HG02623 (cell line): Measurements from ENCODE around the gene ACVR1C.
A peak's percentile ranks its signal among the peaks of the same experiment; 100 is the strongest.

Source experiments
- ATAC-seq: cut with Tn5 transposase; IDR thresholded peaks from one replicate; pipeline ENCODE4 v1.9.1; 2021; ENCODE audit warnings: moderate library complexity; ENCODE audit not compliant: unreplicated experiment

Gene ACVR1C

DNA sequence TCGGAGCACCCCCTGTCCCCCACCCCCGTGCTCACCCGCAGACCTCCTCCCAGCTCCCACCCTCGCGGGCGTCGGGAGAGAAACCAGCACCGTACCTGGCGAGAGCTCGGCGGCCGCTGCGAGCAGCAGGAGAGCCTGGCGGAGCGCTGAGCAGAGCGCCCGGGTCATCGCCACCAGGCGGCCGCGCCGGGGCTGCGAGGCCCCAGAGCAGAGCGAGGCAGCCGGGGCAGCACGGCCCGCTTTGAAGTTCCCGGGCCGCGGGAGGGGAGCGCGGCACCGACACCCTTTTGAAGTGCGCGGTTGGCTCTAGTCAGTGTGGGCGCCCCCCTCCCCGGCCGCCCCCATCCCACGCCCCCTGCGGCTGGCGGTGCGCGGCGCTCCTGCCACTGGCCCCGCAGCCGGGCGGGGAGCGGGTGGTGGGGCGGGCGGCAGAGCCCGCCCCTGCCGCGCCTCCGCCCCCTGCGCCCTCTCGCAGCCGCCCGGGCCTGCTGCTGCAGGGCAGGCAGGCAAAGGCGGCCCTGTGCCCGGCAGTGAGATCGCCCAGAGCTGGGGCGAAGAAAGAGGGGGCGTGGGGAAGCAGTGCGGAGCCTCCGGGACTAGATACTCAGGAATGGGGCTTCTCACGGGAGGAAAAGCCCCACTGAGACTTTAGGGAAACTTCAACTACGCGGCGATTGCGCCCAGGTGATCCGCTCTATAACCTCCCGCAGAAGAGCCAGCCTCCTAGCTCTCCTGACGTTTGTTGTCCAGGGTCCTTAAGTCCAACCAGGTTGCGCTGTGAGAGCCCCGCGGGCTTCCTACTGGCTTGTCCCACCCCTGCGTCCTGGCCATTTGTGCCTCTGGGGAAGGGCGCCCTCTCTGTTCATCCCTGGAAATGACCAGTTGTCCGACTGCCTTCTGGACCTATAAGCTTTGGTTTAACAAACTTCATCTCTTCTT, at the start of gene ACVR1C:
ACVR1C (minus strand) TSS at position 388 of the 939 bp plus-strand sequence; CDS start at position 168, 220 bp downstream.
- peak; percentile 85 for ATAC-seq

- no peak for ATAC-seq
Observed at GRCh38 chr2:157677941-157678340, 49.3 kb upstream of the ACVR1C start.

- no peak for ATAC-seq
Observed at GRCh38 chr2:157672129-157672528, 43.5 kb upstream of the ACVR1C start.

GRCh38 chr2:157662401-157662800, 33.7 kb upstream of the ACVR1C start:
- ATAC-seq, result no peak

DNA sequence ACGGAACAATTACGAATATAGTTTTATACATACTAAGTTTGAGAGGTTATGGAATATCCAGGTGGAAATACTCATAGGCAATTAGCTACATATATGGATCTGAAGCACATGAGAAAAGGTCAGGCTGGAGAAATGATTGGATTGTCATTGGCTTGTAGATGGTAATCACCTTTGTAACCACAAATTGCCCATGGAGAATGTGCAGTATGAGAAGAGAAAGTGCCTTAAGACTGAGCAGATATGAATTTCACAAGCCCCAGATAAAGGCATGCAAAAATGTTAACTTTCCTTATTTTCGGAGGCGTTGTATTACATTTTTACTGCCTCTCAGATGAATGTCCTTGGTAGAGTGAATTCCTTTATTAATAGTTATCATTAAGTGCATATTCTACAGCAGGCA, 33.1 kb upstream of the ACVR1C start:
- no peak for ATAC-seq

GRCh38 chr2:157657858-157658257, 29.2 kb upstream of the ACVR1C start:
- ATAC-seq, result no peak

DNA sequence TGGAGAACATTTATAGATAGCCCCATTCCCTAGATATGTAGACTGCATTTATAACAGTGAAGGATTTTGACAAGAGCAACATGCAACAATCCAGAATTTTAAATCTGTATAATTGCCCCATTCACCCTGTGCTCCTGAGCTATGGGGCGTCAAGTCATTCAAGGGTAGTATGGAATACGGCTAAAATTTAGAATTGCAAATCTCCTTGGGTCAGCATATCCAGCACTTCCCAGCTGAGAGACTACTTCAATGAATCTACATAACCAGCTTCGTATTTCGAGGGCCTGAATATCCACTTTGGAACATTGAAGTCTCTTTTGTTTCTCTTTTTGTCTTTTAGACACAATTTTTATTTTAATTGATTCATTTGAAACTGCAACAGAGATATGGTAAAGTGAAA, 28.4 kb upstream of the ACVR1C start:
- ATAC-seq, result no peak

DNA sequence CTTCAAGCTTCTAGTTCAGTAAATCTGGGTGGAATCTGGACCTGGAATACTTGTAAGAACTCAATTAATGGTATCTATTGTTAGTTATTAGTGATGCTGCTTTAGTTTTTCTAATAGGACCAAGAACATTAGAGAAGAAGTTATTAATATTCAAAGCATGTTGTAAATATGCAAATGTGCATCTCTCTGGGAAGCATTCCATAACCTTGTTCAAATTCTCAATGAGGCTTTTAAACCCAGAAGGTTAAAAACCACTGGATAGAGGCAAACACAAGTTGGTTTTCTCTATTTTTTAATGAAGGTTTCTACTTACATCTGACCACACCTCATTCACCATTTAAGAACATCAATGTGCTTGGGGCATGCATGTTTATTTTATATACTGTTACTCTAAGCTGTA, 16.1 kb upstream of the ACVR1C start:
- no peak for ATAC-seq

DNA sequence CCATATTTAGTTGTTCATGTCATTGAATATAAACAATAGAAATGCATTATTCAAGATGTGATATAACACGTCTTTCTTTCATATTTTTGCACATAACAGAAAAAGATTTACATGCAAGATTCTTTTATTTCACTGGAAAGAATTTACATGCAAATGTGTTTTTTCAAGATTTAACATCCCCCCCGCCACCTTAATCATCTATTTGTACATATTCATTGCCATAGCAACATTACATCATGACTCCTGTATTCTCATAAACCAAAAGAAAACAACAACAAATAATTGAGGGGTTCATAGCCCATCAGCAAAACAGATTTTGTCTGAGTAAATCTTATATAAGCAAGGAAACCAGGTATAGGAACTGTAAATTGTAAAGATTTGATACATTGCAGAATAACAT, 3.2 kb upstream of the ACVR1C start:
- ATAC-seq, result no peak

DNA sequence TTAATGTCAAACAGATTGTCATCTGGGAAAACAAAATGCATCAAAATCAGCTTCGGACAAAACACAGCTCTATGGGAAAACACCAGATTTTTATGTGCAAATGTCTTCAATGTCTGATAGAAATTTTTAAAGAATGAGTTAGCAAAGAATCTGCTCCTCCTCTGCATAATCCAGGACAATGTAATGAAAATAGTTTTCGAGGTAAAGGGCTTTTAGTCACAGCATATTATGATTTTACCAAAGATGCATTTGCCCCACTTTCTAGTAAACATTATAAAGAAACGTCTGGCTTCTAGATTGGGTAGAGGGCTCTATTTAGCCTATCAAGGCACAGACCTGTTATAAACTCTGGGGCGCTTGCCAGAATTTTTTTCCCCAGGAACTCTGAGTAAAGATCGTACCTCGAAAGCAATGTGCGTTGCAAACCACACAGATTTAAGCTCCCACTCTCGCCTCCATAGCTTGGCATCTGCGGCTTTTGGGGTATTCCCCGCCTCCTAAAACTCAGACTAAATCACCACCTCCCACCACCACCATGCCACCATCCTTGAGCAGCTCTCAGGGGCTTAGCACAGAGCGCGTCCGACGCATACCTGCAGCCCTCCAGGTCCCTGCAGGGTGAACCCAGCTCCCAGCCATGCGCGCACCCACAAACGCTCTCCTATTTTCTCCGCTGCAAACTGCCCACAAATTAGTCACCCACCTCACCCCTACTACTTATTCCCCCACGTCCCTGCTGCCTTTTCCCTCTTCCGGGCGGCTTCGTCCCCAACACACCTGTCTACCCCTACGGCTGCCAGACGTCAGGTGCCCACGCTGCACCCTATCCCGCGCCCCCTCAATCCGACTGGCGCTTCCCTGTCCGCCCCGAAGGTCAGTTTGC, 829 bp downstream of the ACVR1C start:
- peak; percentile 7 for ATAC-seq

DNA sequence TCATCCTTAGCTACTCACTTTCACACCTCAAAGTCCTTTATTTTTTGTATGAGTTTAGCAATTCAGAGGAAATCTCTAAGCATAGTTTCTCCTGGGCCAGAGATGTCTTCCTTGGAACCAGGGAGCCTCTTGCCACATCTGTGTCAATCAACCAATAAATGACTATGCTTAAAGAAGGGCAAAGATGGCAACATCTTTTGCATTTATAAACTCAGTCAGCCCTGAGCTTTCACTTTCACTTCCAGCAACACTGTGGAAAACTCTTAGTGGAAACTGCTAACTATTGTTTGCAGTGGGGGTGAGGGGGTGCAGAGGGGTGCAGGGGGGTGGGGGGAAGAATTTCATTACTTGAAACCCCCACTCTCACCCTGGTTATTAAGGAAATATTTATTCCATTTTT, 3.4 kb downstream of the ACVR1C start:
- no peak for ATAC-seq

DNA sequence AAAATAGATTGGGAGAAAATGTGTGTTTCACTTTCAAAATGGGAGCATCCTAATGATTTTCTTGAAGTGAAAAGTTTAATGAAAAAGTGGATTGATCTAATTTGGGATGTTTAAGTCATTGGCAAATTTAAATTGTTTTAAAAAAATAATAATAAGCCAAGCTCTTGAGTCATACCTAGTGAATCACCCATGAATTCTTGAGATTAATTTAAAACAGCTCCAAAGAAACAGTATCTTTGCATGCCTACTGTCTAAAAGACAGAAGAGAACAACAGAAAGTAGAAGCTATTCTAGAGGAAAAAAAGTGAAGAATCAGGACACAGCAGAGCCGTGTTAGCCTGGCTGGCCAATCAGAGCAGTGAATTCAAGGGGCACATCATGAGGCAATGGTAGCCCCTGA, 7.7 kb downstream of the ACVR1C start:
- ATAC-seq, result no peak

GRCh38 chr2:157611726-157612125, 16.9 kb downstream of the ACVR1C start:
- no peak for ATAC-seq

- no peak for ATAC-seq
Observed at GRCh38 chr2:157611110-157611509, 17.6 kb downstream of the ACVR1C start.

DNA sequence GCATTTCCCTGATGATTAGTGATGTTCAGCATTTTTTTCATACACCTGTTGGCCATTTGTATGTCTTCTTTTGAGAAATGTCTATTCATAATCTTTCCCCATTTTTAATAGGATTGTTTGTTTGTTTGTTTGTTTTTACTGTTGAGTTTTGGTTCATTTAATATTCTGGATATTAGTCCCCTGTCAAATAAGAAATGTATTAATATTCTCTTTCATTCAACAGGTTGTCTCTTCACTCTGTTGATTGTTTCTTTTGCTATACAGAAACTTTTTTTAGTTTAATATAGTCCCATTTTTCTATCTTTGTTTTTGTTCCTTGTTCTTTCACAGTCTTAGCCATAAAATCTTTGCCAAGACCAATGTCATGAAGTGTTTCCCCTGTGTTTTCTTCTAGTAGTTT, 22.1 kb downstream of the ACVR1C start:
- ATAC-seq, result no peak

- no peak for ATAC-seq
Observed at GRCh38 chr2:157603198-157603597, 25.5 kb downstream of the ACVR1C start.

DNA sequence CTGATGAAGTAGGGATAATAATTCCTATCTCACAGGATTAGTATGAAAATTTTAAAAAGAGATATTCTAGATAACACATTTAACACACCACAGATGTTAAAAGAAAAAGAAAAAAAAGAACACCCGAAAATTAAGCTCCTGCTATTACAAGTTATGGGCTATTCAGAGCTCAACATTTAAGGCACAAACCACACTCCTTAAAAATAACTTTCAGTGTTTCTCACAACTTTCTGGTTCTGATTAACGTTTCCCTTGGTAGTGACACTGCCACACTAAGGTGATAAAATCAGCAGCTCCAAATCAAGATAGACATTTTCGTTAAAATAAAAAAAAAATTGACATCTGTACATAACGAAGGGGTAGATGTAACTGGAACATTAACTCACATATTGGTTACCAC, 26.9 kb downstream of the ACVR1C start:
- ATAC-seq, result no peak

GRCh38 chr2:157596992-157597681, 31.5 kb downstream of the ACVR1C start:
- no peak for ATAC-seq

DNA sequence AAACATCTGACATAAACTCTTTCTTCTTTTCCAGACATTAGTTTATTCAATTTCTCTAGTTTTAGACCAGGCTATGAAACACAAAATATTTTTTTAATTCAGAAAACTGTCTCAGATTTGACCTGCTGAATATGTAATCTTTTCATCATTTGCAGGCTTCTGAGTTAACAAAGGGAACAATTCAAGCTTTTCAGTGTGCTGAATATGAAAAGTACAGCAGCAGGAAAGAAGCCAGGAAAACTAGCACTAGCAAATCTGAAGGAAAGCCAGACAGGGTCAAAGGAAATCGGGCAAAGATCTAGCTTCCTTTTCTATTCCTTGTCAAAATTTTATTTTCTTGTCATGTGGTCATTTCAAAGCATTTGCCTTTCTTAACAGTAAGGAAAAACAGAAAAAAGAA, 35.3 kb downstream of the ACVR1C start:
- no peak for ATAC-seq

DNA sequence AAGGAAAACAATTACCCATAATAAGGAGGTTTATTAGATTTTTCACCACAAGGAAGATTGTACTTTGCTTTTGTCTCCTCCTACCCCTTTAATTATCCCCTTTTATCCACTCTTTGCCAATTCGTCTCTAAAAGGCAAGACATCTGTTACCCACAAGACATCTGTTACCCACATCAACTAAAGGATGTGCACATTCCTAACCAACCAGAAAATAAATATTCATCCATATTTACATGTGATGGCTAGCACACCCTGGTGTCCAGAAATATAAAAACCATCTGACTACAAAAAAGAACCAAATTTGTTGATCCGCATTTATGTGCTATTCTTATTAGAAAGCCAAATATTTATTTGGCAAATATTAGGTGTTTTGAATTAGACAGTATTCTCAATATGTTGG, 35.7 kb downstream of the ACVR1C start:
- ATAC-seq, result no peak

- ATAC-seq, result no peak
Observed at GRCh38 chr2:157592374-157592773, 36.3 kb downstream of the ACVR1C start.
